HepG2 (cell line): ENCODE data around the gene UBTD1. TPM values are rescaled to one million over a fixed set of nuclear protein-coding genes. Genes with fewer than 3 reads are reported as not detected.
A peak's percentile ranks its signal among the peaks of the same experiment; 100 is the strongest.

Experiments used
- ASH2L ChIP-seq: fragments of 300-600, 200-600 bp; sonication (generic); IDR thresholded peaks from 2 replicates; pipeline ENCODE4 v1.7.0; 2017; ENCODE audit warnings: low read depth, mild to moderate bottlenecking, moderate library complexity, mixed read lengths, low read length; ENCODE audit not compliant: insufficient read length
- CEBPZ ChIP-seq: IDR thresholded peaks from 2 replicates; pipeline ENCODE4 v1.6.1; 2012; ENCODE audit warnings: low read length, improper control_type of control experiment
- EP300 ChIP-seq, 3 experiments: sonication (generic) in 1 of 3; formaldehyde crosslinking in 1 of 3; IDR thresholded peaks; 2 replicates each; pipeline versions ENCODE4 v1.5.1 to v1.6.1; 2011 to 2020; ENCODE audit warnings: low read depth in 2 of 3, low read length in 2 of 3, borderline replicate concordance in 1 of 3, improper control_type of control experiment in 1 of 3, mild to moderate bottlenecking in 1 of 3, missing genetic modification reagents in 1 of 3, moderate library complexity in 1 of 3
- JARID2 ChIP-seq: sonication (generic); formaldehyde crosslinking; IDR thresholded peaks from 2 replicates; pipeline ENCODE4 v1.8.1; 2023; ENCODE audit warnings: missing genetic modification reagents, inconsistent platforms; ENCODE audit not compliant: insufficient replicate concordance
- KMT2B ChIP-seq: IDR thresholded peaks from 2 replicates; pipeline ENCODE4 v1.6.1; 2016; ENCODE audit warnings: missing genetic modification reagents, missing compliant biosample characterization
- MED13 ChIP-seq: sonication (generic); formaldehyde crosslinking; IDR thresholded peaks from 2 replicates; pipeline ENCODE4 v1.5.0; 2020; ENCODE audit warnings: missing genetic modification reagents
- NCOA2 ChIP-seq: sonication (generic); formaldehyde crosslinking; IDR thresholded peaks from 2 replicates; pipeline ENCODE4 v1.8.0; 2022; ENCODE audit warnings: inconsistent platforms
- ONECUT2 ChIP-seq: sonication (generic); formaldehyde crosslinking; IDR thresholded peaks from 2 replicates; pipeline ENCODE4 v1.4.0; 2020; ENCODE audit warnings: missing genetic modification reagents
- PLRG1 ChIP-seq: fragments of 450-650 bp; conservative IDR thresholded peaks from 2 replicates; pipeline ENCODE4 v1.6.1; 2016
- SNAPC4 ChIP-seq: sonication (generic); formaldehyde crosslinking; IDR thresholded peaks from 2 replicates; pipeline ENCODE4 v1.4.0; 2020; ENCODE audit warnings: mild to moderate bottlenecking, missing genetic modification reagents
- SP140L ChIP-seq: sonication (generic); formaldehyde crosslinking; IDR thresholded peaks from 2 replicates; pipeline ENCODE4 v1.4.0; 2020; ENCODE audit warnings: missing genetic modification reagents, borderline replicate concordance
- TFAP4 ChIP-seq: sonication (generic); IDR thresholded peaks from 2 replicates; pipeline ENCODE4 v1.6.1; 2016; ENCODE audit warnings: low read depth, borderline replicate concordance
- TSC22D2 ChIP-seq: sonication (generic); formaldehyde crosslinking; IDR thresholded peaks from 2 replicates; pipeline ENCODE4 v1.5.1; 2020; ENCODE audit warnings: missing genetic modification reagents, mild to moderate bottlenecking, borderline replicate concordance
- ZBTB25 ChIP-seq: IDR thresholded peaks from 2 replicates; pipeline ENCODE4 v1.6.1; 2018; ENCODE audit warnings: missing genetic modification reagents
- ZKSCAN5 ChIP-seq: sonication (generic); formaldehyde crosslinking; IDR thresholded peaks from 2 replicates; pipeline ENCODE4 v1.5.1; 2020; ENCODE audit warnings: mild to moderate bottlenecking, missing genetic modification reagents
- ZNF101 ChIP-seq: sonication (generic); formaldehyde crosslinking; IDR thresholded peaks from 2 replicates; pipeline ENCODE4 v1.4.0; 2020; ENCODE audit warnings: mild to moderate bottlenecking, low read depth, missing genetic modification reagents, borderline replicate concordance
- ZNF232 ChIP-seq: sonication (generic); formaldehyde crosslinking; IDR thresholded peaks from 2 replicates; pipeline ENCODE4 v1.4.0; 2020; ENCODE audit warnings: missing genetic modification reagents, borderline replicate concordance
- ZNF331 ChIP-seq: sonication (generic); formaldehyde crosslinking; IDR thresholded peaks from 2 replicates; pipeline ENCODE4 v1.4.0; 2020; ENCODE audit warnings: missing genetic modification reagents
- ZNF660 ChIP-seq: sonication (generic); formaldehyde crosslinking; IDR thresholded peaks from 2 replicates; pipeline ENCODE4 v1.5.1; 2020; ENCODE audit warnings: mild to moderate bottlenecking, low read depth, missing genetic modification reagents, borderline replicate concordance
- ZNF839 ChIP-seq: sonication (generic); formaldehyde crosslinking; IDR thresholded peaks from 2 replicates; pipeline ENCODE4 v1.4.0; 2020; ENCODE audit warnings: missing genetic modification reagents, mild to moderate bottlenecking, borderline replicate concordance
- polyA plus RNA-seq, 8 experiments: library from polyadenylated mRNA; depleted of rRNA in 3 of 8; stranded (reverse) in 7 of 8; unstranded in 1 of 8; fragments of >200 nt; fragmentation: Illumina TruSeq in 4 of 8; extraction: Trizol in 4 of 8; gene quantifications; 2 replicates each; pipeline versions ENCODE4 v1.2.1 to v1.2.3, GENCODE V29; 2011 to 2016; ENCODE audit warnings: low read depth in 4 of 8, missing spikeins in 1 of 8, mixed read lengths in 1 of 8; ENCODE audit not compliant: insufficient read depth in 1 of 8
- total RNA-seq, 5 experiments: library from RNA; depleted of rRNA; stranded (reverse); fragments of >200 nt; fragmentation: Illumina TruSeq; extraction: Trizol; gene quantifications; 2 replicates each; pipeline ENCODE4 v1.2.3, GENCODE V29; 2016; ENCODE audit warnings: low read depth in 1 of 5

Gene UBTD1
- total and polyA plus RNA-seq, 2 of the 13 experiments (the other 11 are each of a cell fraction or from before 2014, with no cell fraction given) = 7.9 to 10.0 TPM

- TF ChIP-seq NCOA2 (CRISPR knock-in tag) (no peak), TFAP4 (no peak), ONECUT2 (CRISPR knock-in tag) (no peak), KMT2B (CRISPR knock-in tag) (peak; percentile 52; the same call in 1 of the 2 replicates), EP300 (IDR thresholded peaks at IDR 0.05; ENCODE audit: low read depth in 2 of 2, low read length in 2 of 2) (no peak), EP300 (CRISPR knock-in tag; IDR thresholded peaks at IDR 0.05; ENCODE audit: borderline replicate concordance) (no peak), ASH2L (peak; percentile 44), ZNF101 (CRISPR knock-in tag) (no peak), ZNF660 (no peak), MED13 (CRISPR knock-in tag) (no peak), ZNF331 (no peak), PLRG1 (no peak), SP140L (CRISPR knock-in tag) (no peak), CEBPZ (no peak), ZKSCAN5 (no peak; the same call in 1 of the 2 replicates), TSC22D2 (CRISPR knock-in tag) (no peak), JARID2 (CRISPR knock-in tag) (no peak), ZBTB25 (CRISPR knock-in tag) (no peak), ZNF232 (CRISPR knock-in tag) (no peak; the same call in 1 of the 2 replicates), SNAPC4 (CRISPR knock-in tag) (0 out of 2 replicates have a peak, but pooled peaks have one; percentile 91), ZNF839 (CRISPR knock-in tag) (no peak)
These were observed 1.1 kb upstream of the UBTD1 start (continued) for GRCh38 chr10:97497572-97498075.
